HT-29 (cell line): ENCODE results near the gene PGM2L1. TPM values are rescaled to one million over a fixed set of nuclear protein-coding genes. Genes with fewer than 3 reads are reported as not detected.
"Not testable (repeated sequence)": the region's sequence is repeated elsewhere in the genome, so short reads cannot be mapped to it uniquely, and the experiment has no call there.

Experiments
- DNase-seq: peaks from one replicate; pipeline ENCODE4 v3.0.0-alpha.2; 2015; ENCODE audit warnings: low spot score
- total RNA-seq: library from RNA; depleted of rRNA; stranded (reverse); fragments of >200 nt; shearing (Covaris generic); gene quantifications from 2 replicates; pipeline ENCODE4 v1.2.3, GENCODE V29; 2014; rRNA removed

PGM2L1 gene
- total RNA-seq: 0.79 and 1.3 TPM in 2 replicates

- DNase-seq: peak; percentile 98
Measured at GRCh38 chr11:74398244-74399159, at the start of gene PGM2L1. PGM2L1 (minus strand) TSS chr11:74398433; CDS start chr11:74398161, 272 bp downstream.

DNA sequence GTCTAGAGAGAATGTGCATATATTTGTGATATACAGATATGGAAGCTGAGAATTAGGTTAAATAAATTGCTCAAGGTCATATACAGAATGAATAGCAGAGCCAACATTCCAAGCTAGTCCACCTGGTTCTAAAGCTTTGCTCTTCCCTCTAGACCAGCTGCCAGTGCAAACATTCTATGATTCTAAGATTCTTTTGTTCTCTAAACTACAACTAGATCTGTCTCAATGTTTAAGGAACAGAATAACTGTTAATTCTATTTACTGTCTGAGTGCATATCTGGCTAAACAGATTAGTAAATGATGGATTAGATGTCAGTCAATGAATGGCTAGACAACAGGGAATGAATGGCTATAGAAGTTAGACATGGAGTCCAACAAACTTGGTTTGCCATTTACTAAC is 49.5 kb upstream of the PGM2L1 start:
- DNase-seq: no peak

- no peak for DNase-seq
Measured at GRCh38 chr11:74446532-74446938, 48.3 kb upstream of the PGM2L1 start.

DNA sequence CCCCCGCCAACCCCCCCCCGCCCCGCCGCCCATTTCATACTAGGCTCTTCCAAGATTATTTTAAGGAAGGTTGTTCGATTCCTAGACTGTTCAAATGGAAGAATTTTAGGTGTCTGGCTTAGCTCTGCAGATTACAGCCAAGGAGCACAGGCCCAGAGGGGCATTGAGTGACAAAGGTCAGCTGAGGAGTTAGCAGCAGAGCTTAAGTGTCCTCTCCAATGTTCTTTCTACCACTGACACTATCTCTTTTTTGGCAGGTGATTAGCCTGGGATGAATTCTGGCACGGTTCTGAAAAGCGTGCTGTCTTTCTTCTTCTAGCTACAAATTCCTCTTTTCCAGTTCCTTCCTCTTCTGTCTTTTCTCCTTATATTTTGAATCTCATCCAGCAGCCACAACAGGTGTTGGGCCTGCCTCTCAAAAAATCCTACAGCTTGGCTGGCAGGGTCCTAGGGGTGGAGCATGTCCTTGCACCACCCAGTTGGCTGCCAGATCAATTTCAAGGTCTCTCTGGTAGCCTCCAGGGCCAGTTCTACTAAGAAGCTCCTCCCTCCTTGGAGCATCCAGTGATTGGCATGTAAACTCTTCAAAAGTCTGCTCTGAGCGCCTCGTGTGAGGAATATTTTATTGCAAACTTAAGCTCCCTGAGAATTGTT is 46.1 kb upstream of the PGM2L1 start:
- no peak for DNase-seq

GRCh38 chr11:74443071-74443864 is 45.0 kb upstream of the PGM2L1 start:
- DNase-seq: peak; percentile 84

DNA sequence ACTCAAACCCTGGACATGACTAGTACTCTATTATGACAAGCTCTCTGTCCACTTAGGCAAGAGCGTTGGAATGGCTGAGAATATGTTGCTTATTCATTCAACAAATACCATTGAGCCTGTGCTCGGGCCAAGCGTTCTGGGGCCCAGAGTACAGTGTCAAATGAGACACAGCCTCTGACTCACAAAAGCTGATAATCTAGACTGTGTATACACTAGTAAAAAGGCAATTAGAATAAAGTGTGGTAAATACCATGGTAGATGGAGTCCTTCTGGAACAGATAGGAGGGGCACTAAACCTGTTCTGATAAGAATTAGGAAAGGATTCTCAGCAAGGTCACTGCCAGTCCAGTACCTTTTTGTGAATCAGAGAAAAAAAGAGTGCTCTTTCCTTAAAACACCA is 44.4 kb upstream of the PGM2L1 start:
- DNase-seq: no peak

- DNase-seq: no peak
Measured at GRCh38 chr11:74438681-74439080, 40.4 kb upstream of the PGM2L1 start.

- no peak for DNase-seq
Measured at GRCh38 chr11:74437441-74438042, 39.3 kb upstream of the PGM2L1 start.

DNA sequence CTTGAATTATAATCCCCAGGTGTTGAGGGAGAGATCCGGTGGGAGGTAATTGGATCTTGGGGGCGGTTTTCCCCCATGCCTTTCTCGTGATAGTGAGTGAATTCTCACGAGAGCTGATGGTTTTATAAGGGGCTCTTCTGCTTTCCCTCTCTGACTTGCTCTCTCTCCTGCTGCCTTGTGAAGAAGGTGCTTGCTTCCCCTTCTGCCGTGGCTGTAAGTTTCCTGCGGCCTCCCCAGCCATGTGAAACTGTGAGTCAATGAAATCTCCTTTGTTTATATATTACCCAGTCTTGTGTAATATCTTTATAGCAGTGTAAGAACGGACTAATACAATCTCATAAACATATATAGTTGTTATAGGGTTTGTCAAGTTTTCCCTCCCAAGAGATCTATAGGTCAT is 36.3 kb upstream of the PGM2L1 start:
- DNase-seq: no peak

- no peak for DNase-seq
Measured at GRCh38 chr11:74429205-74429604, 31.0 kb upstream of the PGM2L1 start.

- DNase-seq: peak; percentile 29
Measured at GRCh38 chr11:74427384-74427886, 29.2 kb upstream of the PGM2L1 start.

GRCh38 chr11:74425100-74425499 is 26.9 kb upstream of the PGM2L1 start:
- no peak for DNase-seq

- DNase-seq: peak; percentile 44
Measured at GRCh38 chr11:74418509-74418895, 20.3 kb upstream of the PGM2L1 start.

DNA sequence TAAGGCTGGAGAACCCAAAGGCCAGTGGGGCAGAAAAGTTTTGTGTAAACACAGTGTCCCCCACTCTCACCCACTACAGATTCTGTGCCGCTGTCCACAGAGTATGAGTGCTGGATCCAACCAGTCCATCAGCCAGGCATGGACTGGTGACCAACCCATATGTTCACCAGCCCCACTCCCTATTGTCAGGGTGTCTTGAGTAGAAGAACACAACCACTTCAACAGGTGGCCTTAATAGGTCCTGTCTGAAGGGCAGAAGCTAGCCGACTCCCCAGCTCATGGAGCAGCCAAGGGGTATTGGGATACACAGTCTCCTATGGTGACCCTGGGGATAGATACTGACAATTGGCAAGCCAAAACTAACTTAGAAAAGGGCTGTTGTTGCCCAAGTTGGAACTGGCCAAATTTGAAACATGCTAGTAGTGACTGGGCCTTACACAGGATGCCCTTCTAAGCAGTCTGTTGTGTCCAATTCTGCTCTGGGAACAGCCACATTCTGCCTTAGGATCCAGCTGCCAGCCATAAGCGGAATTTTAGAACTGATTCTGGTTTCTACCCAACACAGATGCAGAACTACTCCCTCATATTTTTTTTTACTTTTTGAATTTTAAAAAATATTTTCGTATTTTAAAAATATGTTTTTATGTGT is 19.8 kb upstream of the PGM2L1 start:
- DNase-seq: peak; percentile 39

- DNase-seq: peak; percentile 93
Measured at GRCh38 chr11:74417379-74417804, 19.2 kb upstream of the PGM2L1 start.

DNA sequence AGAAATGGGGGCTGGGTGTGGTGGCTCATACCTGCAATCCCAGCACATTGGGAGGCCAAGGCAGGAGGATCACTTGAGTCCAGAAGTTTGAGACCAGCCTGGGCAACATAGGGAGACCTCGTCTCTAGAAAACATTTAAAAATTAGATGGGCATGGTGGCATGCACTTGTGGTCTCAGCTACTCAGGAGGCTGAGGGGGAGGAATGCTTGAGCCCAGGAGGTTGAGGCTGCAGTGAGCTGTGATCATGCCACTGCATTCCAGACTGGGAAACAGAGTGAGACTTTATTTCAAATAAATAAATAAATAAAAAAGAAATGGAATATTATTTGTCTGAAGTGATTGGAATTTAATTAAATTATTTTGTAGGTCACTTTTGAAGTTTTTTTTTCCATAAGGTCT is 18.7 kb upstream of the PGM2L1 start:
- not testable (repeated sequence) for DNase-seq

DNA sequence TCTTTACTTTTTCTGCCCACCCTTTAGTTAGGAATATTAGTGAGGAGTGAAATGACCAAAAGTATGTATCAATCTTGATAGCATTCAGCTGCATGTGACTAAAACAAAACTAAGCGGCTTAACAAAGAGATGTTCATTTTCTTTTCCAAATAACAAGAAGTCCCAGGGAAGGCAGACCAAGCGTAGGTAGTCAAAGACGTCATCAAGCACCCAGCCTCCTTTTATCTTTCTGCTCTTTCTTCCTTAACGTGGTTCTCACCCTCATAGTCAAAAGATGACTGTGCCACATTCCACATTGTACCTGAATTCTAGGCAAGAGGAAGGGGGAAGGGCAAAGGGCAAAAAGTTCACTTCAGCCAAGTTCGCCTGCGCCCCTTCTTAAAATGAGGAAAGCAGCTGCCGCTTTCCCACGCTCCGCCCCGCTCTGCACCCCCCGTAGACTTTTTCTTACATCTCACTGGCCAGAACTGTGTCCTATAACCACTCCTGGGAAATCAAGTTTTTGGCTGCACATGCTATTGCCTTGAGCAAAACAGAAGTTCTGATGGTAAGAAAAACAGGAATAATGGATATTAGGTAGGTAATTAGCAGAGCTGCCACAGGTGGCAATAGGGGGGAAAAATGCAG is 14.6 kb upstream of the PGM2L1 start:
- DNase-seq: no peak

GRCh38 chr11:74412321-74412720 is 14.1 kb upstream of the PGM2L1 start:
- no peak for DNase-seq

DNA sequence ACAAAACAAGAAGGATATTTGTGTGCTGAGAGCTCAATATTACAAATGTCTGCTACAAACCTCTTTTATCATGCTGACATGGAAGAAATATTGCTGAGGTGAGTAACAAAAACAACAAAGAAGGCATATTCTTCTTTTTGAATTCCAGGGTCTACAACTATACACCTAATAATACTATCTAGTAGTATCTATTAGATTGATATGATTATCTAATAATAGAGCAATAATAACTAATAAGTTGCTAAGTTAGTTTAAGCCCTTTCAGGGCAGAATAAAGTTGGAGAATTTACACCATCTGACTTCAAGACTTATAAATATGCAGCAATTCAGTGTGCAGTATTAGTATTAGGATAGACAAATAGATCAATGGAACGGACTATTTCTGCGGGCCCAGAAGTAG is 11.4 kb upstream of the PGM2L1 start:
- no peak for DNase-seq

DNA sequence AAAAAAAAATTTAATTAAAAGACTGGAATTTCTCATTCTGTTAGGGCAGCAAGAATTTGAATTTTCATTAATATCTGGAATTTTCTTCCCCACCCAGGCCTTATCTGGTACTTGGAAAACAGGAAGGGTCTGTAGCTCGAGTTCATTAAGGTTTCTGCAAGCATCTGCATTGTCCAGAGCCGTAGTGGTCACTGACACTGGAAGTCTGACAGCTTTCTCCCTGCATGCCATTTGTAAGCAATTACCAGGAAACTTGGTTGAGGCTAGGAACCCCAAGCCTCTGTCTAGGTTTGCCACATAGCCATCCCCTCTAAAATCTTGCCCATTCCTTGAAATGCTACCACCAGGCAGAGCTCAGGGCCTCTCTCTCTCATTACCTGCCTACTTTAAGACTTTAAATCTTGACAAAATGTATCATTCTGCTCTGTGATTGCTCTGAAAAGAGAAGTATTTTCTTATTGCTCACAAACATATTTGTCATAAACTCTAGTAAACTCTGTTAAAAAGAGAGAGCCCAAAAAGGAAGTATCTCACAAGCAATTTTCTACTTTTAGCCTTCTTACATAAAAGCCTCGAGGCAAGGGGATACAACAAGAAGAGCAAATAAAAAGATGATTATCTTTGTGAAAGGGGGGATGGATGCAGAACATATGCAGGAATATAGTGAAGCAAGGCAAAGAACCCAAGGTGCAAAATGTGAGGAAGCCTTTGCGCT is 5.5 kb upstream of the PGM2L1 start:
- no peak for DNase-seq
